K562 (cell line): Measurements from ENCODE around the gene TP53TG5. TPM values are rescaled to one million over a fixed set of nuclear protein-coding genes. Genes with fewer than 3 reads are reported as not detected.
A peak's percentile ranks its signal among the peaks of the same experiment; 100 is the strongest.

Experiments
- ATAC-seq: fragments of 200-7000 bp; cut with Tn5 transposase; 3 replicates; pipeline ENCODE4 v1.9.1; 2020; ENCODE audit warnings: moderate library complexity
- BruUV-seq: library from RNA; stranded (reverse); fragments of 400-500 nt; replicated peaks from 2 replicates; lab custom pipeline; 2021; lab: Mats Ljungman, UMichigan
- CTCF ChIA-PET: fragments of 300-600 bp; formaldehyde crosslinking; extraction: SDS; loops from one replicate; lab custom pipeline; 2021; ENCODE audit warnings: low intra/inter-chr PET ratio; lab: Yijun Ruan, JAX
- POLR2A ChIA-PET: fragments of 300-600, 350-650 bp; sonication (Branson Sonifier 250); formaldehyde crosslinking; extraction: SDS; loops from one replicate; lab custom pipeline; 2021; ENCODE audit warnings: antibody characterized with exemption, inconsistent platforms; lab: Yijun Ruan, JAX
- DNase-seq, 4 experiments: peaks; one replicate each; pipeline versions ENCODE4 v3.0.0 to v3.0.0-alpha.2; 2011 to 2018; ENCODE audit warnings: low spot score in 3 of 4, mixed read lengths in 3 of 4; ENCODE audit errors: extremely low read depth in 1 of 4
- FAIRE-seq: peaks from 2 replicates; lab custom pipeline; 2011; peaks lifted over from hg19 to GRCh38; lab: Jason Lieb, UNC
- H2AFZ ChIP-seq: 2 replicates; pipeline ENCODE4 v1.6.0; 2011; ENCODE audit warnings: low read depth, low read length, control low read depth, inconsistent platforms
- H3K27ac ChIP-seq: fragments of 200-600 bp; 3 replicates; pipeline ENCODE4 v1.8.0; 2011; ENCODE audit warnings: low read depth, mild to moderate bottlenecking, control low read depth, inconsistent platforms, low read length, moderate library complexity, mixed read lengths; ENCODE audit errors: extremely low read depth
- H3K27me3 ChIP-seq, 2 experiments: fragments of 300-600 bp in 1 of 2; 2 replicates in 1 of 2; 3 replicates in 1 of 2; pipeline versions ENCODE4 v1.6.0 to v1.8.0; 2011; ENCODE audit warnings: inconsistent platforms in 2 of 2, low read length in 2 of 2, mild to moderate bottlenecking in 1 of 2, mixed read lengths in 1 of 2, moderate library complexity in 1 of 2; ENCODE audit not compliant: control insufficient read depth in 2 of 2, insufficient read depth in 2 of 2
- H3K36me3 ChIP-seq: fragments of 300-600 bp; 3 replicates; pipeline ENCODE4 v1.8.0; 2011; ENCODE audit warnings: mild to moderate bottlenecking, low read length, inconsistent platforms; ENCODE audit not compliant: control insufficient read depth, insufficient read depth
- H3K4me1 ChIP-seq, 2 experiments: fragments of 200-600 bp in 1 of 2; replicated peaks in 1 of 2; 2 replicates in 1 of 2; 3 replicates in 1 of 2; pipeline versions ENCODE4 v1.5.1 to v1.8.0; 2011; ENCODE audit warnings: inconsistent platforms in 2 of 2, low read length in 2 of 2, mild to moderate bottlenecking in 1 of 2, mixed read lengths in 1 of 2, moderate library complexity in 1 of 2; ENCODE audit not compliant: control insufficient read depth in 2 of 2, insufficient read depth in 2 of 2
- H3K4me2 ChIP-seq: 2 replicates; pipeline ENCODE4 v1.6.1; 2011; ENCODE audit warnings: low read length, control low read depth, inconsistent platforms, mixed read lengths; ENCODE audit not compliant: insufficient read depth
- H3K4me3 ChIP-seq: fragments of 200-600 bp; sonication (generic), shearing (Covaris generic); 2 replicates; pipeline ENCODE4 v1.5.1; 2016; ENCODE audit warnings: control low read depth, inconsistent platforms
- H3K79me2 ChIP-seq: fragments of 200-600 bp; 3 replicates; pipeline ENCODE4 v1.8.0; 2011; ENCODE audit warnings: low read length, inconsistent platforms; ENCODE audit not compliant: control insufficient read depth, insufficient read depth
- H3K9ac ChIP-seq, 2 experiments: 2 replicates each; pipeline versions ENCODE4 v1.6.0 to v1.6.1; 2011; ENCODE audit warnings: low read depth in 2 of 2, low read length in 2 of 2, control low read depth in 1 of 2, inconsistent platforms in 1 of 2, mild to moderate bottlenecking in 1 of 2, mixed read lengths in 1 of 2; ENCODE audit not compliant: insufficient read depth in 1 of 2
- H3K9me1 ChIP-seq: one replicate; pipeline ENCODE4 v1.6.0; 2011; ENCODE audit warnings: inconsistent platforms, mild to moderate bottlenecking, low read length, moderate library complexity; ENCODE audit not compliant: control insufficient read depth, insufficient read depth
- H3K9me3 ChIP-seq: replicated peaks from 2 replicates; pipeline ENCODE4 v1.5.1; 2011; ENCODE audit warnings: low read depth, low read length, inconsistent platforms; ENCODE audit not compliant: control insufficient read depth, insufficient read depth
- H4K20me1 ChIP-seq: replicated peaks from 2 replicates; pipeline ENCODE4 v1.6.1; 2011; ENCODE audit warnings: low read length, inconsistent platforms, mixed read lengths; ENCODE audit not compliant: control insufficient read depth, insufficient read depth
- BRCA1 ChIP-seq, 2 experiments: fragments of 450-650 bp in 1 of 2; sonication (generic) in 1 of 2; formaldehyde crosslinking in 1 of 2; IDR thresholded peaks; 2 replicates each; pipeline versions ENCODE4 v1.5.0 to v1.6.1; 2017 to 2020; ENCODE audit warnings: mild to moderate bottlenecking in 1 of 2, missing genetic modification reagents in 1 of 2
- GABPB2 ChIP-seq: fragments of 250-450 bp; sonication (Bioruptor Pico); conservative IDR thresholded peaks from 2 replicates; pipeline ENCODE4 v1.5.1; 2021; ENCODE audit warnings: mild to moderate bottlenecking
- MAZ ChIP-seq, 2 experiments: fragments of 450-650 bp in 1 of 2; sonication (generic) in 1 of 2; formaldehyde crosslinking; IDR thresholded peaks in 1 of 2; conservative IDR thresholded peaks in 1 of 2; 2 replicates each; pipeline versions ENCODE4 v1.4.0 to v1.5.0; 2020; ENCODE audit warnings: mild to moderate bottlenecking in 1 of 2, missing genetic modification reagents in 1 of 2
- MECOM ChIP-seq: fragments of 250-450 bp; sonication (Bioruptor Pico); IDR thresholded peaks from 2 replicates; pipeline ENCODE4 v1.8.0; 2022; ENCODE audit warnings: inconsistent platforms
- POLR2G ChIP-seq: fragments of 200-400 bp; formaldehyde crosslinking; IDR thresholded peaks from 2 replicates; pipeline ENCODE4 v1.6.1; 2017; ENCODE audit warnings: low read depth, mild to moderate bottlenecking, antibody characterized with exemption, low read length, moderate library complexity
- SIN3B ChIP-seq: fragments of 450-650 bp; IDR thresholded peaks from 2 replicates; pipeline ENCODE4 v1.6.1; 2017; ENCODE audit warnings: low read depth, mild to moderate bottlenecking, moderate library complexity
- WGBS: fragments of 100-300 bp; shearing (Covaris generic); methylation state at CpG from one replicate; pipeline ENCODE4 v1.1.6; 2016; ENCODE audit warnings: low coverage, mixed read lengths; ENCODE audit not compliant: insufficient coverage; ENCODE audit errors: missing lambda C conversion rate; 5-methylcytosine and 5-hydroxymethylcytosine counted together
- in situ Hi-C: fragments of 300-500 bp; cut with MboI; formaldehyde crosslinking; loops from 4 replicates; pipeline ENCODE4 v1.15.0; 2018; ENCODE audit warnings: inconsistent platforms, mixed read lengths
- intact Hi-C: fragments of 100-400 bp; cut with micrococcal nuclease; formaldehyde crosslinking; loops from 2 replicates; pipeline ENCODE4 v1.14.2; 2022
- polyA plus RNA-seq, 8 experiments: library from polyadenylated mRNA; depleted of rRNA in 4 of 8; stranded (reverse) in 5 of 8; unstranded in 3 of 8; fragments of >200 nt; fragmentation: Nextera tagmentation in 2 of 8; fragmentation: Illumina TruSeq in 1 of 8; extraction: Ambion mirVana in 2 of 8; extraction: Trizol in 1 of 8; gene quantifications; 2 replicates each; pipeline versions ENCODE4 v1.2.1 to v1.2.3, GENCODE V29; 2011 to 2014; ENCODE audit warnings: inconsistent platforms in 1 of 8, missing spikeins in 1 of 8
- total RNA-seq, 7 experiments: library from RNA; depleted of rRNA in 6 of 7; stranded (reverse); fragments of >200 nt in 6 of 7; fragmentation: Illumina TruSeq in 2 of 7; extraction: Trizol in 2 of 7; gene quantifications; 2 replicates each; pipeline versions ENCODE4 v1.2.1 to v1.2.3, GENCODE V29; 2011 to 2021; ENCODE audit warnings: low replicate concordance in 1 of 7
- TF ChIP-seq, protein P1 (sequence below): sonication (generic); formaldehyde crosslinking; IDR thresholded peaks from 2 replicates; pipeline ENCODE4 v1.8.0; 2022; ENCODE audit warnings: missing genetic modification reagents, mild to moderate bottlenecking, moderate library complexity, borderline replicate concordance
- TF ChIP-seq, protein P2 (sequence below), 2 experiments: fragments of 450-650 bp; IDR thresholded peaks; 2 replicates each; pipeline ENCODE4 v1.6.1; 2018; ENCODE audit warnings: mild to moderate bottlenecking in 2 of 2, low read depth in 1 of 2; ENCODE audit not compliant: partially characterized antibody in 2 of 2

TP53TG5 gene
- total and polyA plus RNA-seq, 9 of the 15 experiments (the other 6 are each of a cell fraction or from before 2014, with no cell fraction given), result 0.04 to 0.05 (median 0.04) TPM; not detected in 6

DNA sequence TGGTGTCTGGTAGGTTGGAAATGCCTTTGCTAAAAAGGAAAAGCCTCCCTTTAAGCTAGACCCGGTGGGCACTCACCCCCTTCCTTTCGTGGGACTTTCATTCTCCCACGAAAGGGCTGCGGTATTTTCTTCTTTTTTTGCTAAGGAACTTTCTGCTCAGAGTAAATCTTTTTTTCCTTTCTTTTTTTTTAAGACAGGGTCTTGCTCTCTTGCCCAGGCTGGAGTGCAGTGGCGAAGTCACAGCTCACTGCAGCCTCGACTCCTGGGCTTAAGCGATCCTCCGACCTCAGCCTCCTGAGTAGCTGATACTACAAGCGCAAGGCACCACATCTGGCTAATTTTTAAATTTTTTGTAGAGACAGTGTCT lies 4.0 kb downstream of the TP53TG5 start (continued):
- no peak for TF ChIP-seq MECOM (CRISPR knock-in tag)

DNA sequence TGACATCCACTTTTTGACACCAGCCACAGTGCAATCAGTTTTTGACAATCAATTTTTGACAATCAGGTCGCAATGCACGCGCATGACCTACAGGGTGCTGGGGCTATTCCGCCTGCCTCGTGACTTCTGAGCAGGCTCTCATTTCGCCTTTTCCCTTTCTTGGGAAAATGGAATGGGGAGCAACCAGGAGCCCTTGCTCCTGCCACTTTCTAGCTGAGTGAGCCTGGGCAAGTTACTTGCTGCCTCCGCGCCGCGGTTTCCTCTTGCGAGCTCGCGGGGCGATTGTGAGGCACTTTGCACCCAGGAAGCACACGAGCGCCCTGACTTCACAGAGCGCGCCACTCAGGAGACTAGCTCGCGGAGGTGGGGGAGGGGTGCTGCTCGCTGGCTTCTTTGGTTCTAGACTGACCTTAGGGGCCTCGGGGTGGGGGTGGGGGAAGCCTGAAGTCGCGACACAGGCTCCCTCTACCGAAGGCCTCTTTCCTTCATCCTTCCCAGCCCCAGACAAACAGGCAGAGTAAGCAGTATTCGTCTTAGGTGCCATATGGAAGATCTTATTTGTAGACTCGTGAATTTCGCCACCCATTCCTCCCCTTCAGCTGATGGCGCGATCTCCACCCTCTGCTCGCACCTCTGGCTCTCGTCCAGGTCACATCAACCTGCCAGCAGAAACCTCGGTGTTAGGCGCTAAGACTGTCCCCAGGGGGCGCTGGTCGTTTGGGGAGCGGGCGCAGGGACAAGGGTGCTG lies 4.6 kb downstream of the TP53TG5 start:
- no TSS peak for BruUV-seq
- ChIA-PET POLR2A (interaction anchor here (0.6 to 3.6 kb wide), 14 partner anchors 10 to 656 kb away, joined by 3 to 38 read pairs (median 4); partner anchors contain the start of genes SDC4, SLC12A5 and SYS1), CTCF (interaction anchor here (0.6 to 2.3 kb wide), 7 partner anchors 50 to 506 kb away, joined by 3 to 17 read pairs (median 6); no protein-coding TSS in a partner anchor)
- Histone ChIP-seq H3K36me3 (peaks cover 2% of the 10 kb centered on the region; the same call in 1 of the 3 replicates), H3K4me1 (peaks cover 7 to 15% of the 10 kb centered on the region in 2 experiments; a peak in 4 of 5 replicates), H3K79me2 (no peaks in the 10 kb centered on the region), H2AFZ (peak overlapping the region; percentile 94), H3K27ac (peak overlapping the region; percentile 74), H3K9me1 (no peaks in the 10 kb centered on the region), H3K9me3 (no peaks in the 10 kb centered on the region), H3K9ac (peak overlapping the region; percentile 61 to 90), H3K27me3 (no peaks in the 10 kb centered on the region), H3K4me2 (peak overlapping the region; percentile 90), H4K20me1 (no peaks in the 10 kb centered on the region), H3K4me3 (peak overlapping the region; percentile 41)
- DNase-seq, result peak; percentile 84 to 95 (median 88)
- peak; percentile 97 for FAIRE-seq
- peak; percentile 96 for ATAC-seq
- in situ Hi-C loops, result loop anchor here (5.0 kb wide), 1 partner anchor 64 kb away; no protein-coding TSS in a partner anchor
- whole genome bisulfite sequencing, result 6% methylated on average over 32 of the region's 38 CpGs
- intact Hi-C loops, result loop anchor here (1.0 to 5.0 kb wide), 3 partner anchors 50 to 399 kb away; no protein-coding TSS in a partner anchor
- TF ChIP-seq MAZ (CRISPR knock-in tag; conservative IDR thresholded peaks at IDR 0.05 in 1 of 2, IDR thresholded peaks at IDR 0.05 in 1 of 2) (peak in 1 of 2 experiments; percentile 82; a peak in 2 of 4 replicates), BRCA1 (IDR thresholded peaks at IDR 0.05) (no peak), BRCA1 (CRISPR knock-in tag; IDR thresholded peaks at IDR 0.05) (no peak), POLR2G (peak; percentile 81), SIN3B (0 out of 2 replicates have a peak, but pooled peaks have one; percentile 20), GABPB2 (CRISPR knock-in tag) (no peak)
- TF ChIP-seq, protein P1, sequence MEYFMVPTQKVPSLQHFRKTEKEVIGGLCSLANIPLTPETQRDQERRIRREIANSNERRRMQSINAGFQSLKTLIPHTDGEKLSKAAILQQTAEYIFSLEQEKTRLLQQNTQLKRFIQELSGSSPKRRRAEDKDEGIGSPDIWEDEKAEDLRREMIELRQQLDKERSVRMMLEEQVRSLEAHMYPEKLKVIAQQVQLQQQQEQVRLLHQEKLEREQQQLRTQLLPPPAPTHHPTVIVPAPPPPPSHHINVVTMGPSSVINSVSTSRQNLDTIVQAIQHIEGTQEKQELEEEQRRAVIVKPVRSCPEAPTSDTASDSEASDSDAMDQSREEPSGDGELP (CRISPR knock-in tag), result peak; percentile 89
- TF ChIP-seq, protein P2, sequence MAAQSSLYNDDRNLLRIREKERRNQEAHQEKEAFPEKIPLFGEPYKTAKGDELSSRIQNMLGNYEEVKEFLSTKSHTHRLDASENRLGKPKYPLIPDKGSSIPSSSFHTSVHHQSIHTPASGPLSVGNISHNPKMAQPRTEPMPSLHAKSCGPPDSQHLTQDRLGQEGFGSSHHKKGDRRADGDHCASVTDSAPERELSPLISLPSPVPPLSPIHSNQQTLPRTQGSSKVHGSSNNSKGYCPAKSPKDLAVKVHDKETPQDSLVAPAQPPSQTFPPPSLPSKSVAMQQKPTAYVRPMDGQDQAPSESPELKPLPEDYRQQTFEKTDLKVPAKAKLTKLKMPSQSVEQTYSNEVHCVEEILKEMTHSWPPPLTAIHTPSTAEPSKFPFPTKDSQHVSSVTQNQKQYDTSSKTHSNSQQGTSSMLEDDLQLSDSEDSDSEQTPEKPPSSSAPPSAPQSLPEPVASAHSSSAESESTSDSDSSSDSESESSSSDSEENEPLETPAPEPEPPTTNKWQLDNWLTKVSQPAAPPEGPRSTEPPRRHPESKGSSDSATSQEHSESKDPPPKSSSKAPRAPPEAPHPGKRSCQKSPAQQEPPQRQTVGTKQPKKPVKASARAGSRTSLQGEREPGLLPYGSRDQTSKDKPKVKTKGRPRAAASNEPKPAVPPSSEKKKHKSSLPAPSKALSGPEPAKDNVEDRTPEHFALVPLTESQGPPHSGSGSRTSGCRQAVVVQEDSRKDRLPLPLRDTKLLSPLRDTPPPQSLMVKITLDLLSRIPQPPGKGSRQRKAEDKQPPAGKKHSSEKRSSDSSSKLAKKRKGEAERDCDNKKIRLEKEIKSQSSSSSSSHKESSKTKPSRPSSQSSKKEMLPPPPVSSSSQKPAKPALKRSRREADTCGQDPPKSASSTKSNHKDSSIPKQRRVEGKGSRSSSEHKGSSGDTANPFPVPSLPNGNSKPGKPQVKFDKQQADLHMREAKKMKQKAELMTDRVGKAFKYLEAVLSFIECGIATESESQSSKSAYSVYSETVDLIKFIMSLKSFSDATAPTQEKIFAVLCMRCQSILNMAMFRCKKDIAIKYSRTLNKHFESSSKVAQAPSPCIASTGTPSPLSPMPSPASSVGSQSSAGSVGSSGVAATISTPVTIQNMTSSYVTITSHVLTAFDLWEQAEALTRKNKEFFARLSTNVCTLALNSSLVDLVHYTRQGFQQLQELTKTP (IDR thresholded peaks at IDR 0.05; ENCODE audit: low read depth in 1 of 2, partially characterized antibody in 2 of 2), result peak in 1 of 2 experiments; percentile 58
